Occipital lobe (tissue), 2 donors: ENCODE measurements around the gene HOMER3. TPM values are rescaled to one million over a fixed set of nuclear protein-coding genes. Genes with fewer than 3 reads are reported as not detected.

Experiments used
- DNase-seq: peaks from one replicate; lab custom pipeline; 2025; lab: John Stamatoyannopoulos, UW
- total RNA-seq: library from RNA; depleted of rRNA; stranded (reverse); fragments of >200 nt; gene quantifications from one replicate; pipeline ENCODE4 v1.2.3, GENCODE V29; 2014

HOMER3 gene
- total RNA-seq, 1 donor from 2014 or later = 12.8 TPM

DNA sequence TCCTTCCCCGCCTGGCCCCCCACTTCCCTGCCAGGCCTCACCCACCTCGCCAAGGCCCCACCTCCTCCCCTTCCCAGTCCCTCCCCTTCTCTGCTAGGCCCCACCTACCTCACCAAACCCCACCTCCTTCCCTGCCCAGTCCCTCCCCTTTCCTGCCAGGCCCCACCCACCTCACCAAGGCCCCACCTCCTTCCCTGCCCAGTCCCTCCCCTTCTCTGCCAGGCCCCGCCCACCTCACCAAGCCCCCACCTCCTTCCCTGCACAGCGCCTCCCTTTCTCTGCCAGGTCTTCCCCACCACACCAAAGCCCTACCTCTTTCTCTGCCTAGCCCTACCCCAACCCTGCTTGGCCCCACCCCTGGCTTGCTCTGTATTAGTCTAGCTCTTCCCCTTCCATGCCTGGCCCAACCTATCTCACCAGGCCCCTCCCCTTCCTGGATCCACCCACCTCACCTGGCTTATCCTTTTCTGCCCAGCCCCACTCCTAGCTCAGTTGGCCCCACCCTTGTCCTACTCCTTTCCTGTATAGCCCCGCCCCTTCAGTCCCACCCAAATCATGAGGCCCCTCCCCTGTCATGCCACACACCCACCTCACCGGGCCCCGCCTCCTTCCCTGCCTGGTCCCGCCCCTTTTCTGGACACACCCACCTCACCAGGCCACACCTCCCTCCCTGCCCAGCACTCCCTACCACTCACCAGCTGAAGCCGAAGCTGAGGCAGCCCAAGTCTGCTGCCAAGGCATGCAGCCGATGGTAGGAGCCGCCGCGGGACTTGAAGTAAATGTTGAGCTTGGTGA, 61.2 kb downstream of the HOMER3 start:
- no peak for DNase-seq

Other genes with a start within 250 kb of the HOMER3 start
- gene COMP, start 149.9 kb downstream of the HOMER3 start, total RNA-seq = not detected
- 28.9 TPM for gene UPF1, start 109.3 kb downstream of the HOMER3 start, total RNA-seq
- gene CERS1, start 45.1 kb downstream of the HOMER3 start, total RNA-seq = 23.4 TPM
- 78.3 TPM for gene COPE, start 21.8 kb downstream of the HOMER3 start, total RNA-seq
- gene DDX49, start 21.5 kb downstream of the HOMER3 start, total RNA-seq = 45.7 TPM
- 102 TPM for gene SUGP2, start 92.3 kb upstream of the HOMER3 start, total RNA-seq
- gene ARMC6, start 92.4 kb upstream of the HOMER3 start, total RNA-seq = 47.4 TPM
- 12.6 TPM for gene SLC25A42, start 122.8 kb upstream of the HOMER3 start, total RNA-seq
- gene TMEM161A, start 197.3 kb upstream of the HOMER3 start, total RNA-seq = 6.2 TPM
- not detected for gene MEF2B, start 229.0 kb upstream of the HOMER3 start, total RNA-seq